ENCODE measurements around the gene CNTNAP3.
"Not testable (repeated sequence)": the region's sequence is repeated elsewhere in the genome, so short reads cannot be mapped to it uniquely, and the experiment has no call there.

DNA sequence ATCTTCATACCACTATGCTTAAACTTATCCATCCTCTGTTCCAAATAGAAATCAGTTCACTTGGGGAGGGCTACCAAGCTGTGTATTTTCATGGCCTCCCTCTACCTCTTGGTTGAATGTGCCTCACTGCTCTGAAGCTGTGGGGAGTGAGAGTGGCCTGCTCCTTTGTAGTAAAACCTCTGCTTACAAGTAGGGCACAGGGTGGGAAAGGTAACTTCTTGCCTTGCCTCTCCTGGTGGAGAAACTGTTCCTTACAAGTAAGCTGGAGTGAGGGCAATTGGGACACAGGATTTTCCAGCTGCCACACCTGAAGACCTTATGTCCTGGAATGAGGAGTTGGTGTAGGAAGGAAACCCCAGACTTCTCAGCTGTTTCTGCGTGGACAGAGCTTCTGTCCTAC, 190.8 kb downstream of the CNTNAP3 start:
- TF ChIP-seq CTCF (IDR thresholded peaks at IDR 0.05); SIN3A (IDR thresholded peaks at IDR 0.05; ENCODE audit: borderline replicate concordance, insufficient read depth, low read depth, low read length); POLR2AphosphoS5 (IDR thresholded peaks at IDR 0.05; ENCODE audit: low read depth, low read length): not testable (repeated sequence)

Data from Panc1 (cell line).